ENCODE results near the gene ZNF827. TPM values are rescaled to one million over a fixed set of nuclear protein-coding genes. Genes with fewer than 3 reads are reported as not detected.

Gene ZNF827, protein sequence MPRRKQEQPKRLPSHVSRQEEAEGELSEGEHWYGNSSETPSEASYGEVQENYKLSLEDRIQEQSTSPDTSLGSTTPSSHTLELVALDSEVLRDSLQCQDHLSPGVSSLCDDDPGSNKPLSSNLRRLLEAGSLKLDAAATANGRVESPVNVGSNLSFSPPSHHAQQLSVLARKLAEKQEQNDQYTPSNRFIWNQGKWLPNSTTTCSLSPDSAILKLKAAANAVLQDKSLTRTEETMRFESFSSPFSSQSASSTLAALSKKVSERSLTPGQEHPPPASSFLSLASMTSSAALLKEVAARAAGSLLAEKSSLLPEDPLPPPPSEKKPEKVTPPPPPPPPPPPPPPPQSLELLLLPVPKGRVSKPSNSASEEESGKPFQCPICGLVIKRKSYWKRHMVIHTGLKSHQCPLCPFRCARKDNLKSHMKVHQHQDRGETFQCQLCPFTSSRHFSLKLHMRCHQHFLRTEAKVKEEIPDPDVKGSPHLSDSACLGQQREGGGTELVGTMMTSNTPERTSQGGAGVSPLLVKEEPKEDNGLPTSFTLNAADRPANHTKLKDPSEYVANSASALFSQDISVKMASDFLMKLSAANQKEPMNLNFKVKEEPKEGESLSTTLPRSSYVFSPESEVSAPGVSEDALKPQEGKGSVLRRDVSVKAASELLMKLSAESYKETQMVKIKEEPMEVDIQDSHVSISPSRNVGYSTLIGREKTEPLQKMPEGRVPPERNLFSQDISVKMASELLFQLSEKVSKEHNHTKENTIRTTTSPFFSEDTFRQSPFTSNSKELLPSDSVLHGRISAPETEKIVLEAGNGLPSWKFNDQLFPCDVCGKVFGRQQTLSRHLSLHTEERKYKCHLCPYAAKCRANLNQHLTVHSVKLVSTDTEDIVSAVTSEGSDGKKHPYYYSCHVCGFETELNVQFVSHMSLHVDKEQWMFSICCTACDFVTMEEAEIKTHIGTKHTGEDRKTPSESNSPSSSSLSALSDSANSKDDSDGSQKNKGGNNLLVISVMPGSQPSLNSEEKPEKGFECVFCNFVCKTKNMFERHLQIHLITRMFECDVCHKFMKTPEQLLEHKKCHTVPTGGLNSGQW
- 13.3 TPM for total RNA-seq

DNA sequence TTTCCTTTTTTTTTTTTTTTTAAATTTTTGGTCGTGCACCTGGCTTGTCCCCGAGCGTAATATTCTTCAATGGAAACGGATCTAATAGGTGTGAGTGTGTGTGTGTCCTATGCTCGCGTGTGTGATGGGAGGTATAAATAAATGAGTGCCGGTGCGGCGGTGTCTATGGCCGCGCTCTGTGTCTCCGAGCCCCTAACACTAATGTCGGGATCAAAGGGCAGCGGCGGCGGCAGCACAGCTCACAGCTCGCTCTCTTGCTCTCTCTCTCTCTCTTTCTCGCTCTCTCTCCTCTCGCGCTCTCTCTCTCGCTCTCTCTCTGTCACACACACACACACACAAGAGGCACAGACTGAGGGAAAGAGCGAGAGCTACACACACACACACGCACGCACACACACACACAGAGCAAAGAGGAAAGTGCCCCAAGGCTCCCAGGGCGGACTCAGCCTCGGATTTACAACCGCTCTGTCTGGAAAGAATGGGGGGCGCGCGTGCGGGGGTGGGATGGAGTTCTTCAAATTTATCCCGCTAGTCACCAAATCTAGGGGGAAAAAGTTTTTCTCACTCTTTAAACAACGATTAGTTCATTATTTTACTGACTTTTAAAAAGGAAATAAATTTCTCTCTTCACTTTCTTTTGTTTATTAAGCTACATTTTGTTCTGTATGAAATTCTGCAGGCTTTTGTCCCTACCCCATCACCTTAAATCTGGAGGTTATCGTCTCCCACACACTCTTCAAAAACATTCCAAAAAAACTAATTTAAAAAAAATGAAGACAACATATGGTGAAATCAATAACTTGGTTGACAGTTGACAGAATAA, at the start of gene ZNF827:
Gene ZNF827 (minus strand): TSS at position 206 of the 823 bp plus-strand sequence. CDS start 416 bp downstream, outside the sequence.
- DNase-seq (ENCODE audit: low spot score) (peak; percentile 69), ATAC-seq (peak; percentile 69)
- intact Hi-C loops (cut with DNase I) = no loop called here

DNA sequence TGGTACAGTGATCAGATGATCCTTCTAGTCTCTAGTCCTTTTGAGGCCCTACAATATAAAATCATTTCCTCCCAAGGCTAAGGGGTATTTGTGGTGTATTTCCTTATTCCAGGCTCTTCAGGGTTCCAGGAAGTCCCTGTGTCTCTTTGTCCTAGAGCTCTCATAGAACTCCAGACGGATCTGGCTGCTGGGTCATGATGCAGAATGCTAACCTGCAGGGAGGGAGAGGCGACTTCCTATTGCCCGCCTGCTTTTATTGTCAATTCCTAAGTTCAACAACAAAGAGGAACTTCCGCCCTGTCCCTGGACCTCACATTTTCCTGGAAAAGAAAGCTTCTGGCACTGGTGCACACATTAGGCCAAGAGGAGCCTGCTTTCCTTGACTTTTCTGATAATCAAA, 45.9 kb upstream of the ZNF827 start:
- DNase-seq (ENCODE audit: low spot score) (no peak), ATAC-seq (no peak)
- intact Hi-C loops (cut with DNase I) = no loop called here

DNA sequence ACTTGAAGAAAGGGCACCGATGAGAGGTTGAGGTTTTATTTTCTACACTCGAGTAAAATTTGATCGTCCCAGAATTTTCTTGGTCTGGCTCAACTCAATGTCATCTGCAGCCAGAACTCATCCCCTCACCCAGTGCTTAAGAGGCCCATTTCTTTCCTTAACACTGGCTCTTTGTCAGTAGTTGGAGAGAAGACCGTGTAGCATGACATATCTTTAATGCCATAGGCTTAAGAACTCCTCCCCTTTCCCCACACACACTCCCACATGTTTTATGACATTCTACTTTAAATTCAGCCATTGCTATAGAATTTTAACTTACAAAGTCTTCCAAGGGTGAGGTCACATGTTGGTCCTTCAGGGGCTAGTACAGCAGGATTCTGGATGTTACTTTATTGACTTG, 44.2 kb upstream of the ZNF827 start:
- intact Hi-C loops (cut with DNase I) = no loop called here
- ATAC-seq (no peak), DNase-seq (ENCODE audit: low spot score) (no peak)

DNA sequence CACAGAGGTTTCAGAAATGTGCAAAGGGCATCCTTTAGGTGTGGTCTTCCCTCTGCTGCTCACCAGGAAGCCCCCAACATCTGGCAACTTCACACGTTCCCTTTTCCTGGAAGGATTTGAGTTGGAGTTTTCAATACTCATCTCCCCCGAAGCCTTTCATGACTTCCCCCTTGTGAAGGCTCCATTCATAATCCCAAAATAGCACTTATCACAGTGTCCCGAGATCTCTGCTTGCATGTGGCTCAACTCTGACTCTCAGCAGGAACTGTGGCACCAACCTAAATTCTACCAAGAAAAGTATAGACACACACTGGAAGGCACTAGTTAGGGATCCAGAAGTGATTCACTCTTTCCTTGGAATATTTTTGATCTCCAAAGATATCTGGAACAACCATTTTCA, 40.5 kb upstream of the ZNF827 start:
- DNase-seq (ENCODE audit: low spot score) = no peak
- intact Hi-C loops (cut with DNase I) = no loop called here
- ATAC-seq = no peak

DNA sequence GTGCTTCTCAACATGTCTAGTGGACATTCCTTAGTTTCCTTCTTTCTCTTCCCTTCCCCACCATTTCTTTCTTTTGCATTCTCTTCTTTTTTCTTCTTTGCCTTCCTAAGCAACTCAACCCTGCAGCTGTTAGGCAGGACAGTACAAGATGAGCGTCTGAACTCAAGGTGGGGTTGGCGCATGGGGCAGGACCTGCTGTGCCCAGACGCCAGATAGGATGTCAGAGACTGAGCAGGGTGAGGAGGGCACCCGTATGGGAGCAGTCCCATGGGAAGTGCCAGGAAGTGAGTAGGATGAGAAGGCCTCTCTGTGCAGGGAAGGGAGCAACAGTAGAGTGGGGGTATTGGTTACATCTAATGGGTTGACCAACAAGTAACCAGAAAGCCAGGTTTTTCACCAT, 38.1 kb upstream of the ZNF827 start:
- intact Hi-C loops (cut with DNase I) = no loop called here
- ATAC-seq (no peak), DNase-seq (ENCODE audit: low spot score) (no peak)

DNA sequence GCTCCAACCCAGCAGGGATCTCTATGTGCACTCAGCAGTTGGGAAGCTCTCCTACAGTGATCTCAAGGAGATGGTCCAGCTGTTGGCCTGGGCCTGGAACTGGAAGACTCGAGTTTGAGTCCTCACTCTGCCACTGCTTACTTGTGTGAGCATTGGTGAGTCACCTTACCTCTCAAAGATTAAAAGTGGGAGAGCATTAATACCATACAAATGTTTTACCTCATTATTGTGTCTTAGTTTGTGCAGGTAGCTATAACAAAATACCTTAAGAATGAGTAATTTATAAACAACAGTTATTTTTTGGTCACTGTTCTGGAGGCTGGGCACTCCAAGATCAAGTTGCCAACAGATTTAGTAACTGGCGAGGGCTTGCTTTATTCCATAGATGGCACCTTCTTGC, 21.4 kb upstream of the ZNF827 start:
- intact Hi-C loops (cut with DNase I) = no loop called here
- ATAC-seq (no peak), DNase-seq (ENCODE audit: low spot score) (no peak)

DNA sequence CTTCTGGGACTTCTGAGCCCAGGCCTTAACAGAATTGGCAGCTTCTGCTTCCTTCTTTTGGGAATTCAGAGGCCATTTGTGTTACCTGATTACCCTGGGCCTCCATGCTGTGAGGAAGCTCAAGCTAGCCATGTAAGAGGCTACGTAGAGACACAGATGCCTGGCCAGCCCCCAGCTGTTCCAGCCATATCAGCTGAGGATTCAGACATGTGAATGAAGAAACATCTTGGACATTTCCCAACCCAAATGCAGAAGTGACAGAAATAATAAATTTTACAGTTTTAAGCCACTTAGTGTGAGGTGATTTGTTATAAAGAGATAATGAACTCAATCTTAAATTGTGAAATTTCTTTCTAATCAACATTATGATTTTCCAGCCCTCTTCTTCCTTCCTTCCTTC, 18.7 kb upstream of the ZNF827 start:
- intact Hi-C loops (cut with DNase I) = no loop called here
- ATAC-seq (no peak), DNase-seq (ENCODE audit: low spot score) (no peak)

DNA sequence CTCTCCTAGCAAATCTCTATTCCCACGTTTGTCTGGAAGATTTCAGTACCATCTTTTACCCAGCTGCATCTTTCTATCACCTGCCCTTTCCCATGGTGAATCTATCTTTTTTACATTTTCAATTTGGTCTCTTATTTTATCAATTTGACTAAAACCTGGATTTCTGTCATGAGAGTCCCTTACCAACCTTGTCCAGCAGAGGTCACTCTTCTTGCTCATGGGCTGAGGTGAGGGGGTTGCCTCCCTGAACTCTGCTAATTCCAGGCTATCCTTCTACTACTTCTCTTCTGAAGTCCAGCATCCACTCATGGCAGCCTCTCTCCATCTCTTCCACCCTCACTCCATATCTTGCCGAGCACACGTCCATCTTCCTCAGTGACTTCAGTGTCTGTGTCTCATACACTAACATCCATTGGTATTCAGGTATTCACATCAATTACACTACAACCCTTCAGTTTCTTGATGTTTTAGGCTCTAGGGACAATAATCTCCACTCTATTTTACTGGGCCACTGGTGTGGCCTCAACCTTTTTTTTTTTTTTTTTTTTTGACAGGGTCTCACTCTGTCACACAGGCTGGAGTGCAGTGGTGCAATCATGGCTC, 17.8 kb upstream of the ZNF827 start:
- DNase-seq (ENCODE audit: low spot score) (no peak), ATAC-seq (no peak)
- intact Hi-C loops (cut with DNase I) = no loop called here

DNA sequence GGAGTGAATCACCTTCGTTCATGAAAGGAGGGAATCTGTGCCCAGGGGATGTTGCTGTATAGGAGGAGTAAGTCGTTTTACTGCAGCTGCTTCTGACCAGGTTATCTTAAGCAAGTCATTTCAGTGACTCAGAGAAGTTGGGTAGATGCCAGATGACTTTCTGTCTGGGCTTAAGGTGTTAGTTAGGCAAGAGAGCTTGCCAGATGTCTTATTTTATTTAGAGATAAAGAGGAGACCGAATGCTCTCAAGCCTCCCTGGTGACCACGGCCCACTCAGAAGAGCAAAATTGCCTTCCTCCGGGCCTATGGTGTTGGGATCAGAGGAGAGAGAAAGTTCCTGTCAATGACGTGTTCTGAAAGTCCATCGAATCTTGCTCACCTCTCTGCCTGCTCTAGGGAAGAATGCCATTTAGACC, 16.3 kb upstream of the ZNF827 start:
- no peak for DNase-seq (ENCODE audit: low spot score)
- intact Hi-C loops (cut with DNase I) = no loop called here
- ATAC-seq = no peak

DNA sequence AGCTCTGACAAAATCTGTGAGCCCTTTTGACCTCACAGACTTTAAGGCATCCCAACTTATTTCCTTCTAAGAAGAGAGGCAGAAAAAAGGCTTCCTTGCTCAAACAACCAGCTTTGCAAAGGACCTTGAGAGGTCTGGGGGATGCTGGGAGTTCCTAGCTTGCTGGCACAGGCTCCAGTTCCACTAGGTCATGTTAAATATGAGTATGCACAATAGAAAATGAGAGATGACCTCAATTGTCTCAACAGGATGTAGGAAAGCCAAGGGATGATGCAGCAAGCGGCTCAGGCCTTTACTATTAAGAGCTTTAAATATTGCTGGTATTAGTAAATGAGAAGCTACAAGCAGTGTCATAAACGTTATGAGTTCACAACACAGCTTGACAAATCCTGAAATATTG, 13.3 kb upstream of the ZNF827 start:
- no peak for ATAC-seq
- intact Hi-C loops (cut with DNase I) = no loop called here
- DNase-seq (ENCODE audit: low spot score) = no peak

DNA sequence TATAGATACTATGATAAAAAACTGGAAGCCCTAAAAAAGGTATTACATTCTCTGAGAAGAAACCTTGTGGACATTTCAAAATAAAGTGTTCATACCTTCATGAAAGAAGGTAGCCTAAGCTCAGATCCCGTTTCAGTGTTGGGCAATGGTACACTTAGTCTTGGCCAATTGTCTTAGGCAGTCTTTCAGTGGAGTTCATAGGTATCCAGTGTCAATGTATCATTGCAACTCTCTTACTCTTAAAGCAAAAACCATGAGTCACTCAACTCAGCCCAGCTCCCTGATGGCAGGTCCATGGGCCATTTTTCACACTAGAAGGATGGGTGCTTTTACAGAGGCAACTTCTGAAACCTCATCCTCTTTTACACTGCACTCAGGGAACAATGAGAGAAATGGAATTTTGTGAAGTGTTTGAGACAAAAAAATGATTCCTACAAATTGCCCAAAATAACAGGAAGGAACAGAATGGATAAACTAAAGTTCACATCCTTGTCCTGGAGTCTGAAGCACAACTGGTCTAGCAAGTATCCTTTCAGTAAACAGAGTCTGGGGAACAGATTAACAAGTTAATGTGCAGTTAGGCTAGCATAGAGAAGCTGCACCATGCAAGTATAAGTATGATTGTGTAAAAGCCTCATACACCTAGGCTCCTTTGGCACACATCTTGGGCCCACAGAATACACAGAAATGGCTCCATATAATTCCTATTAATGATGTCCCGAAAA, 7.0 kb upstream of the ZNF827 start:
- intact Hi-C loops (cut with DNase I) = no loop called here
- DNase-seq (ENCODE audit: low spot score) = no peak
- no peak for ATAC-seq

DNA sequence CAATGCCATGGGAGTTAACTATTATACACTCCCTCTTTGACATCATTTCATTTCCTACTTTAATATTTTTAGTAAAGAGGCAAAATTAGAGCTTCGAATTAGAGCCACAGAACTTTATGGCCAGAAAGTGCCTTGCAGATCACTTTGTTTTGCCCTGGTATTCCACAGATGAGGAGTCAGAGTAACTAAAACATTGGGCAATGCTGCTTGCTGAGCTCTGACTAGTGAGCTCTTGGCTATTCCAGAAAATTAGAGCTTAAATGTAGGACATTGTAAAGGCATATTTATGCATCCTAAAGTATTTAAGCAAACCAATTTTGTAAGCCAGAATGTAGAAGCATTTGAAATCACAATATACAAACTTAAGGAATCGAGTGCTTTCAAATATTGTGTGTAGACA, 6.3 kb upstream of the ZNF827 start:
- ATAC-seq = no peak
- no peak for DNase-seq (ENCODE audit: low spot score)
- intact Hi-C loops (cut with DNase I) = no loop called here

DNA sequence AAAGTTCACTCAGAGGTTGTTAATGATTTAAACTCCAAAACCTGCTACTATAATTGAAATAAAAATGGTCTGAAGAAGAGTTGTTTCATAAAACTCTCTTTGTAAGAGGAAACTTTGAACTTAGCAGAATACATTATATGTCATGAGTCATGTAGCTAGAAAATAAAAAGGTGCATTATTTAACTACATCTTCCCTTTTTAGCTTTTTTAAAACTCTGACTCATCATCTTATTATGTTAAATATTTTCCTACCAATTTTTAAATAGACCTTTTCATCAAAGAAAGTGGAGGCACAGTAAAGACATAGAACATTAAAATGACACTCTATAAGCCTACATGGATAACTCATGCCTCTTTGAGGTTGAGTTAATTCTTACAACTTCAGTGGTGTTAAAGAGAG, 1.2 kb upstream of the ZNF827 start:
- no peak for DNase-seq (ENCODE audit: low spot score)
- intact Hi-C loops (cut with DNase I) = no loop called here

DNA sequence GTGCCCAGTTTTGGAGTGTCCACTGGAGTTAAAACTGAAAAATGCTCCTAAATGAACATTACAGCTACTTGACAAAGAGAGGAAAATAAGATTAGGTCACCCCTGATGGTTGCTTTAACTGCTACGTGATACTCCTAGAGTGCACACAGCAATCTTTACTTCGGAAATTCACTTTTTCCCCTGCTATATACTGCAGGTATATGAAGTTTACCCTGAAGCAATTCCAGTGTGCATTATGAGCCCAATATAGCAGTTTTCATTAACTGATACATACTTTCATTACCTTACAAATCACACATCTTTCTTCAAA, 773 bp upstream of the ZNF827 start:
- ATAC-seq = no peak
- DNase-seq (ENCODE audit: low spot score) = no peak
- intact Hi-C loops (cut with DNase I) = no loop called here

More for the DNA sequence above, 1.2 kb upstream of the ZNF827 start:
- no peak for ATAC-seq

DNA sequence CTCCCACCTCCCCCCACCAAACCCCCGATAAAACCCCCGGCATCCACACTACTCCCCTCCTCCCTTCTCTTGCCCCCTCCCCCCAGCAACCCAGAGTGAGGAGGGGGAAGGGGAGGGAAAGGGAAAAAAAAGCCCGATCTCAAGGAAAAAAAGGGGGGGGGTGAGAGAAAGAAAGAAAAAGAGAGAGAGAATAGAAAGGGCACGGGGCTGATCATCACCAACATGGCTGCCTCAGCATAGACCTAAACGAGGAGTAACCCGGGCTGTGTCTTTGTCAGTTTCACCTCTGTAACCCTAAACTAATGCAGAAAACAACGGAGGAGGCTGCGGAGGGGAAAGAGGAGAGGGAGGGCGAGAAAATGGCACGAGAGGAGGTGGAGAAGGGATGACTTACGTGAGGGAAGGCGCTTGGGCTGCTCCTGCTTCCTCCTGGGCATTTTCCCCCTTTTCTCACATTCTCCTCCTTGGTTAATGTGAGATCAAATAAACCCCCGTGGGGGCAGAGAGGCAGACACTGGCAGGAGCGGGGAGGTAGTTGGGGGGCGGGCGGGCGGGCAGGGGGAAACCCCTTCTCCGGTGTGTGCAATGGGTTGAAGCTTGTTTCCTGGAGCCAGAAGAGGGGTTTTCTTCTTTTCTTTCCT, 532 bp downstream of the ZNF827 start:
- ATAC-seq (peak; percentile 43), DNase-seq (ENCODE audit: low spot score) (no peak)
- intact Hi-C loops (cut with DNase I) = no loop called here

DNA sequence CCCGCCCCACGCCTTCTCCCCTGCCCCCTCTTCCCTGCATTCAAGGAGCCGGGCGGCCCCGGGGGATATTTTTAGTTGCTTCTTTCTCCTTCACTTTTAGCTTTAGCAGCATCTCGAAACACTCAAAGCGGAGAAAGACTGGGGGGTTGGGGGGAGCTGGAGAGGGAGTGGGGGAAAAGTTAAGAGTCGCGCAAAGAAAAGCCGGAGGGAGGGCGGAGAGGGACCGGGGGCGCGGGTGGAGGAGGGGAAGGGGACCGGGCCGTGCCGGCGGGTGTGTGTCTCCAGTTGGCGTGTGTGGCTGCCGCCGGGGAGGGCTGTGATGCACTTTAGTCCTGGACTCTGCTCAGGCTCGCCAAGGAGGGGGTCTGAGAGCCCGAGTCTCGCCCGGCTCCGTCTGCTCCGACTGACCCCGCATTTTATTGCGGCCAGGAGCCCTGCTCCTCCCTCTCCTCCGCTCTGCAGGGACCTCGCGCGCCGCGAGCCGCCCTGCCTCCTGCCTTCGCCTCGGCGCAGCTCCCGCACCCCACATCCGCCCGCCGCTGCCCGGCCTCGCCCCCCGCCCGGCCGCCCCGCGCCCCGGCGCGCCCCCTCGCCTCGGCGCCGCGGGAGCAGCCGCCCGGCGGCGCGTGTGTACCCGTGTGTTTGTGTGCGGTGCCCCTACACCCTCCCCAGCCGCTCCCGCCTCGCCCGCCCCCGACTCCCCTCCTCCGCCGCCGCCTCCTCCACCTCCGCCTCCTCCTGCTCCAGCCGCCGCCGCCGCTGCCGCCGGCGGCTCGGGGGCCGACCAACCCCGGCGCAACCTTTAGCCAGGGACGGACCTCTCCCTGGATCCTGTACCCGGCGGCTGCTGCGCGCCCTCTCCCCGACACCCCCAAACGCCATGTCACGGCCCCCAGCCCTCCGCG, 1.4 kb downstream of the ZNF827 start:
- peak; percentile 72 for ATAC-seq
- intact Hi-C loops (cut with DNase I) = no loop called here
- DNase-seq (ENCODE audit: low spot score) = peak; percentile 76
